Stimulated activated CD4-positive, alpha-beta T cell treated with anti-CD3 and anti-CD28 coated beads, Interleukin-12 subunit alpha, Interleukin-12 subunit beta, amount 100 ng/mL, for 4 hours (primary cell): ENCODE results near the gene CERS6.

Experiments used
- DNase-seq: peaks from one replicate; pipeline ENCODE4 v3.0.0-alpha.2; 2020

The CERS6 gene

DNA sequence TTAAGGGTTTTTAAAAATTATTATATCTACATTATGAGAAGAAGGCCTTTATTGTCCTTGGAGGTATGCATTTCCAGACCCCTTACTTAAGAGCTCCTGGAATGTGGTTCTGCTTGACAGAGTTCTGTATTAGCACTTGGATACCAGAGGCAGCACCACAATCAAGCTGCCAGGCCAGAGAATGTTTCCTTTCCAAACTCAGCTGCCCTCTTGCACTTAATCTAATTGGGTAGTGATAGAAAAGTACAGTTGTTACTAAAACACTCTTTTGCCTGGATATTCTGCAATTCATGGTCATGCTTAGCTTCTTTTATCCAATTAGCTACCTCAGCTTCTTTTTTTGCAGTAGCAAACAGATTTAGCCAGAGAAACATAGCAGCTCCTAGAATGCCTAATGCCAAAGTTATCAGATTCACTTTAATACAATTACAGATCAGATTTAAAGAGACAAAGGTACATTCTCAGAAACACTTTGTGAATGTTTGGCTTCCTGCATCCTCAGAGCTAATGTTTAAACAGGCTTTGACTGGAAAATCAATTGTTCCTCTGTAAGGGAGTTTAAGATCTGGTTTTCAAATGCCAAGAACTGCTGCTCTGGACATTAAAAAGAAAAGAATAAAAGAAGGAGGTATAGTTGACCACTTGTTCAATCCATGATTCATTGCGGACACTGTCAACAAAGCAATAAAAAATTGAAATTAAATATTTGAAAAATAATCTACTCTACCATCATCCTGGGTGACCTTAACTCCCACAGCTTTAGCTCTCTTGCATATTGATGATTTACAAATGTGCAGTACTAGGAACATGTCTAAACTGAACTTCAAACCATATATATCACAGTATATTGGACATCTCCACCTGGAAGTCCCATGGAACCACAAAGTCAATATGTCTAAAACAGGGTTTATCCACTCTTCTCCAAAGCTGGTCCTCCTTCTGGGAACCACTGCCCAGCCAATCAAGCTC lies 359.2 kb downstream of the CERS6 start:
- DNase-seq: no peak

DNA sequence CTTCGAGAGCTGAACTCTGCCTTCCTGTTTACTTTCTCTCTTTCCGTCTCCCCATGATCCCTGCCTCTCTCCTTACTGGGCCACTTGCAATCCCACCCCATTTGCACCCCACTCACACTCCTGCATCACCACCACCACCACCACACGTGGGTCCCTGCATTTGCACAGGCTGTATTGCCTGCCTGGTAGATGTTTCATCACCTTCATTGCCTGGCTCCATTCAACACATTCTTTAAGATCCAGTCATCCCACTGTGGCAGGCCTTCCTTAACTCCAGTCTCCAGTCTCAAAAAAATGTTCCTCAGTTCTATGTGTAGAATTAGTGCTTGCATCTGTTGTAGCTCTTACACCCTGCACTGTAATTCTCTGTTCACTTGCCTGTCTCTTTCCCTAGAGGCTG lies 360.3 kb downstream of the CERS6 start:
- no peak for DNase-seq

DNA sequence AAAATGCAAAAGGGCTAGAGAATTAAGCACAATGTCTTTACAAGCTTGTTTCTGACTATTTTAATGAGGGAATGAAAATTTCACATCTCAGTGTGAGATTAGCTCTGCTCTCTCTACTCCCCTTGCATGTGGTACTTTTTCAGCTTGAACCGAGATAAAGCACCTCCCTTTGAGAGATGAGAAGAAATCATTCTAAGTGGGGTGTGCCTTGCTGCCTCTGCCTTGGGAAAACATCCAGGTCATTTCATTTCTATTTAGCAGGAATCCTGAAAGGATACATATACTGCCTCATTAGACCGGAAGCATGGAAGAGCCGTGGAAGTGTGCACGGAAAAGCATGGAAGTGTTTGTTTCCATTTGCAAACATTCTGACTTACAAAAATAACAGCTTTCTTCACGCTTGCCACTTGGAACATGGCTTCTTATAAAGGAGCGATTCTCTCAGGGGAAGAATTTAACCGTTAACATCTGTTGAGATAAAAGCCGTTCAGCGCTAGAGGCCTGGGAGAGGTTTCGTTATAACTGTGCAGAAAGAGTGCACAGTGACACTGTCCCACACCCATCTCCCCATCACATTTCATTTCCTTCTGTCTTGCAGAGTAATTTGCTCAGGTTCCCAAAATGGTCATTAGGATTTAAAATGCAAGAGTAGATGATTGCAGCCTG lies 363.1 kb downstream of the CERS6 start:
- no peak for DNase-seq

DNA sequence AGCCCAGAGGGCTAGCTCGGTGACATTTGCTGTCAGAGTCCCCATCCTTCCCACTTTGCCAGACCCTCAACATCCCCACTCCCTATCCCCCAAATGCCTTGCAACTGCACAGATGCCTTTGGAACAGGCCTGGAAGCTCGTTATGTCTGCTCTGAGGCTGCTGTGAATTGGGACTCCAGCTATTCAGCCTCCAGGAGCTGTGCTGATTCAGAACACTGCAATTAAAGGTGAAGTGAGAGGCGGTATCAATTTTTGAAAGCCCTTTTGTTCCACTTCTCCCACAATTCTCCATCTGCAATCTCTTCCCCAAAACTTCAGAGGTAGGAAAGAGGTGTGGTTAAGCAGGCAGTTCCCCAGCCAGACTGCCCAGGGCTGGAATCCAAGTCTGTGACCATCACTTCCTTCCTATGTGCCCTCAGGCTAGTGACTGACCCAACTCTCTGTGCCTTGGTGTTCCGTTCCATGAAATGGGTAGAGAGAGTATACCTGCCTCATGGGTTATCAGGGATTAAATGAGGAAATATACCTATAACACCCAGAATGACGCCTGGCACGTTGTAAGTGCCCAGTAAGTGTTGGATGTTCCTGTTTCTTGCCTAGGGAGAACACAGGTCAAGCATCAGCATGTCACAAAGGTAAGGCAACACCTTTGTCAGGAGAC lies 363.9 kb downstream of the CERS6 start:
- no peak for DNase-seq

DNA sequence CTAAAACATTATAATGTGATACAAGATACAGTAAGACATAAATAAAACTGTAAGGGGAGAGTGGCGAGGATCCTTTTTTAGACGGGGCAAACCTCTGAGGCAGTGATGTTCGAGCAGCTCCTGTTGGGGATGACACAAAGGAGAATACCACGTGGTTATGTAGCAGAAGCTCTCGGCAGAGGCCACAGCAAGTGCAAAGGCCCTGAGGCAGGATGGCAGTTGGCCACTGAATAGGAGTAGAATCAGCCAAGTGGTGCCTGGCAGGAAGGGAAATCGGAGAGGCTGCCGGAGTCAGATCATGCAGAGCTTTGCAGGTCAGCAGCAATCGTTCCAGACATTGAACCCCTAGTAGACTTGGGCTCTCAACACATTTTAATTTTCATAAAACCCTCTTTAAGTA lies 365.5 kb downstream of the CERS6 start:
- no peak for DNase-seq

DNA sequence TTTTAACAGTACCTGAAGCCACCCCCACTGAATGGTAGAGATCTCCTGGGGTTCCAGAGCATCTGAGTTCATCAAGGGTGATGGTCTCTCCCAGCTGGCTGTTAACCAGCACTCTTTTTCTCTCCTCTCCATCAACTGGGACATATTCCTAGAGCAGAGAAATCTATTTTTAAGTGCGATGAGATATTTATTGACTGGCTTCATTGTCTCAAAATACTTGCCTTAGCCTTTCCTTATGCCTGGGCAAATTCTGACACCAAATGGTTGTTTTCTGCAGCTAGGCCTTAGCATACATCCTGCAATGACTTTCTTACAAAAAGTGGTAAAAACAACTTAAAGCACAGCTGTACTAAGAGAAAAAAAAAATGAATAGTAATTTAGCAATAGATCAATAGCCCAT lies 365.9 kb downstream of the CERS6 start:
- no peak for DNase-seq
